Ovary (tissue), 9 donors: ENCODE data around the gene MAST4. TPM values are rescaled to one million over a fixed set of nuclear protein-coding genes. Genes with fewer than 3 reads are reported as not detected.

Experiments used
- DNase-seq, 5 donors: peaks; one replicate each; pipeline ENCODE4 v3.0.0-alpha.2; 2019 to 2020
- H3K27ac ChIP-seq, 2 donors: fragments of 200-600 bp; one replicate each; pipeline versions ENCODE4 v1.5.1 to v1.8.0; 2019 to 2022
- H3K27me3 ChIP-seq: fragments of 200-600 bp; one replicate; pipeline ENCODE4 v1.8.0; 2022
- H3K36me3 ChIP-seq: fragments of 200-600 bp; sonication (generic); one replicate; pipeline ENCODE4 v1.5.1; 2019
- H3K4me1 ChIP-seq: one replicate; pipeline ENCODE4 v1.8.1; 2013; ENCODE audit warnings: mild to moderate bottlenecking, moderate library complexity; ENCODE audit not compliant: insufficient read depth
- H3K4me3 ChIP-seq: fragments of 200-600 bp; sonication (generic); one replicate; pipeline ENCODE4 v1.5.1; 2017
- H3K9me3 ChIP-seq, 2 donors: fragments of 200-600 bp in 1 of 2; sonication (generic) in 1 of 2; one replicate each; pipeline versions ENCODE4 v1.5.1 to v1.8.1; 2013 to 2019; ENCODE audit warnings: mild to moderate bottlenecking in 1 of 2, moderate library complexity in 1 of 2
- EP300 ChIP-seq: sonication (generic); formaldehyde crosslinking; IDR thresholded peaks from one replicate; pipeline ENCODE4 v1.6.1; 2017; ENCODE audit warnings: antibody characterized with exemption
- POLR2A ChIP-seq: fragments of 450-650 bp; IDR thresholded peaks from one replicate; pipeline ENCODE4 v1.6.1; 2017; ENCODE audit warnings: antibody characterized with exemption, mild to moderate bottlenecking, moderate library complexity
- WGBS, 3 donors: extraction: QIAGEN DNeasy Blood & Tissue Kit in 1 of 3; methylation state at CpG; one replicate each; pipeline versions ENCODE4 v1.1.5 to v1.1.7; 2013 to 2017; 5-methylcytosine and 5-hydroxymethylcytosine counted together
- intact Hi-C, 4 donors: fragments of 100-400 bp; cut with DNase I; formaldehyde crosslinking; loops; one replicate each; pipeline versions ENCODE4 v1.11.0 to v1.15.1; 2022 to 2023
- polyA plus RNA-seq, 2 donors: library from polyadenylated mRNA; stranded (reverse); fragments of 200-250 nt in 1 of 2; fragments of 350-450 nt in 1 of 2; fragmentation: Illumina TruSeq in 1 of 2; extraction: RNeasy Lipid Tissue Mini Kit (QIAGEN cat#74804) in 1 of 2; gene quantifications; one replicate each; pipeline ENCODE4 v1.2.3, GENCODE V29; 2013 to 2014
- total RNA-seq, 7 donors: library from RNA; depleted of rRNA in 2 of 7; stranded (reverse); fragments of >200 nt in 2 of 7; fragmentation: NEBNext Ultra II Directional in 3 of 7; extraction: Animal tissue kit (Norgen Biotek cat#: 25700) in 3 of 7; gene quantifications; one replicate each; pipeline versions ENCODE4 v1.1.0 to v1.2.4, GENCODE V29; 2016 to 2023
- TF ChIP-seq, protein P1 (sequence below), 3 donors: fragments of 450-650 bp in 2 of 3; fragments of 200-600 bp in 1 of 3; IDR thresholded peaks; one replicate each; pipeline versions ENCODE4 v1.5.1 to v1.8.0; 2016 to 2022; ENCODE audit warnings: antibody characterized with exemption in 3 of 3, mild to moderate bottlenecking in 1 of 3
- donor health status: DM: no; HTN: no; CAD: no; lungs with moderate emphysema.
- donor health status: DM: no; HTN: no; CAD: no.
- donor health status: Bipolar disorder and iron deficiency.
- donor health status: DM: yes; HTN: yes; CAD: no.
- donor health status: DM: no; HTN: no; CAD: no.
- donor health status: DM: yes; HTN: yes; CAD: no.

Gene MAST4
- total and polyA plus RNA-seq, 9 donors, result 11.6 to 86.3 (median 57.6) TPM

DNA sequence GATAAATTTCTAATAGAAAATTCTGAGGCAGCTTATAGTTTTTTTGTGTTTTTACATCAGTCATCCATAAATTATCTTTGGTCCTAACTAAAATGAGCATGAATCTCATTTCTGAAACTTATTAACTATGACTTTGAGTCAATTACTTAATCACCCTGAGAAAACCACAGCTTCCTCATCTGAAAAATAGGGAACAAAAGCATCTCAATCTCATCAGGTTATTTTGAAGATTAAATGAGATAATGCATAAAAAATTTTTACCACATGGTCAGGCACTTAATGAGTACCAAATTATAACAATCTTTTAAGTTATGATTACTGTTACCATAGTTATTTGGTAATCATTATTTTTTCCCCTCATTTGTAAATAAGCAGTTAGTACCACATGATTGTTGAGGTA, 279.1 kb downstream of the MAST4 start:
- TF ChIP-seq, protein P1, sequence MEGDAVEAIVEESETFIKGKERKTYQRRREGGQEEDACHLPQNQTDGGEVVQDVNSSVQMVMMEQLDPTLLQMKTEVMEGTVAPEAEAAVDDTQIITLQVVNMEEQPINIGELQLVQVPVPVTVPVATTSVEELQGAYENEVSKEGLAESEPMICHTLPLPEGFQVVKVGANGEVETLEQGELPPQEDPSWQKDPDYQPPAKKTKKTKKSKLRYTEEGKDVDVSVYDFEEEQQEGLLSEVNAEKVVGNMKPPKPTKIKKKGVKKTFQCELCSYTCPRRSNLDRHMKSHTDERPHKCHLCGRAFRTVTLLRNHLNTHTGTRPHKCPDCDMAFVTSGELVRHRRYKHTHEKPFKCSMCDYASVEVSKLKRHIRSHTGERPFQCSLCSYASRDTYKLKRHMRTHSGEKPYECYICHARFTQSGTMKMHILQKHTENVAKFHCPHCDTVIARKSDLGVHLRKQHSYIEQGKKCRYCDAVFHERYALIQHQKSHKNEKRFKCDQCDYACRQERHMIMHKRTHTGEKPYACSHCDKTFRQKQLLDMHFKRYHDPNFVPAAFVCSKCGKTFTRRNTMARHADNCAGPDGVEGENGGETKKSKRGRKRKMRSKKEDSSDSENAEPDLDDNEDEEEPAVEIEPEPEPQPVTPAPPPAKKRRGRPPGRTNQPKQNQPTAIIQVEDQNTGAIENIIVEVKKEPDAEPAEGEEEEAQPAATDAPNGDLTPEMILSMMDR (IDR thresholded peaks at IDR 0.05), result no peak
- TF ChIP-seq EP300 (no peak), POLR2A (no peak)
- no peak for DNase-seq
- Histone ChIP-seq H3K9me3 (no peaks in the 10 kb centered on the region), H3K27ac (no peak overlapping the region), H3K36me3 (no peaks in the 10 kb centered on the region), H3K4me3 (no peak overlapping the region), H3K27me3 (no peaks in the 10 kb centered on the region), H3K4me1 (no peaks in the 10 kb centered on the region)
- intact Hi-C loops, result no loop called here

DNA sequence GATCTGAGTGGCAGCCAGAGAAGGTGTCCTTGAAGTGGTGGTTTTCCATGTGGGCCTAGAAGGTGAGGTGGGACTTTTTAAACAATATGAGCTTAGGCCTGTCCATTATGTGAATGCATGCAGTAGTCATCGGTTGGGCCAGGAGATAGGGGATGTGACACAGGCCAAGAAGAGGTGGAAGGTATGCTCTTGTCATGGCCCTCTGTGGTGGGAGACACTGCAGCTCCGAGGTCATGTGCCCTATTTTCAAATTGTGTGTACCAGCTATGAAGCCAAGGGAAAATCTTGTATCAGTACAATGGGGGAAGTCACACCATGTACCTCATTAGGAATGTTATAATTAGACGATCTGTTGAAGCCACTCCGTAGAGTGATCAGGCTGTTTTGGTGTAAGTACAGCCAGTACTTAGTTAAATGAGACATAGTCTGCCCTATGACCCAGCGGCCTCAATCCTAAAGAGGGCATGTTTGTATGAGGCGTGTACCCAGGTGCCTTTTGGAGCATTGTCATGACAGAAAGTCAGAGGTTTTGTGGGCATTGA, 280.1 kb downstream of the MAST4 start:
- H3K4me3 ChIP-seq, result no peak overlapping the region
- TF ChIP-seq, protein P1 (IDR thresholded peaks at IDR 0.05), result no peak
- TF ChIP-seq POLR2A (no peak), EP300 (no peak)
- no peaks in the 10 kb centered on the region for H3K27me3 ChIP-seq
- H3K36me3 ChIP-seq, result no peaks in the 10 kb centered on the region
- H3K9me3 ChIP-seq, result no peaks in the 10 kb centered on the region
- DNase-seq, result no peak
- intact Hi-C loops, result no loop called here
- WGBS, 3 donors, result 91 to 95% (median 93%) methylated on average over 6 of the region's 6 CpGs
- H3K27ac ChIP-seq, result no peak overlapping the region
- no peaks in the 10 kb centered on the region for H3K4me1 ChIP-seq

DNA sequence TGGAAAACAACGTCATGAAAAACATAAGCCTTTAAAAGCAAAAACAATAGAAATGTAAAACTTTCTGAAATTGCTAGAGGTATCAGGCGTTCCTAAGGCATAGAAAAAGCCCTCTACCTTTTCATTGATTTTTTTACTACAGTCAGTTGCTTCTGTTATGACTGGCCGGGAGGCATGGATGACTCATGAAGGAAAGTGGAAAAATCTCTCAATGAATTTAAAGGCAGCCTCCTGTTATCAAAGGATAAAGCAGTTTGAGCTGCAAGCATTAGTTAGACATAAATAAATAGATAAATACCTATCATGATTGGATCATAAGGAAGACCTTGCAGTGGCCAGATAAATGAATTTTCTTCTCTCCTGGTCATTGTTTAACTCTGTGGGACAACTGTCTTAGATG, 281.6 kb downstream of the MAST4 start:
- Histone ChIP-seq H3K36me3 (no peaks in the 10 kb centered on the region), H3K4me3 (no peak overlapping the region), H3K27me3 (no peaks in the 10 kb centered on the region), H3K9me3 (no peaks in the 10 kb centered on the region), H3K27ac (no peak overlapping the region), H3K4me1 (peaks cover 2% of the 10 kb centered on the region)
- intact Hi-C loops, result no loop called here
- 60 to 72% (median 63%) methylated on average over 3 of the region's 3 CpGs for WGBS, 3 donors
- no peak for DNase-seq
- TF ChIP-seq, protein P1 (IDR thresholded peaks at IDR 0.05), result no peak
- TF ChIP-seq EP300, result no peak
- TF ChIP-seq POLR2A, result no peak

DNA sequence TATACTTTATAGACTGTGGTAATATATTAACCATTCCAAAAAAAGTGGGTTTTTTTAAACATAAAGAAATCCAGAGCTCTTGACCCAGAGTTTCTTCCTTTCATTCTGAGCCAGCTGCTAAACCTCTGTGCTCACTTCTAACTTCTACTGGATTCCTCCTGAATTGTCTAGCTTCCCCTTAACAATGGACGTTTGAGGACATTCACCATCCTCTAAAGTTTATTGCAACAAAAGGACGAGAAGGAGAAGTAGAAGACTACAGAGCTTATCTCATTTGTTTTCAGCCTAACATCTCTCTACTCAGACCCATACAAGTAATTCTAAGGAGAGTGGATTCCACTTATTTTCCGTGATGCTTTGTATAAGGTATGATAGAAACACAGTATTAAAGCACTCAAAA, 284.2 kb downstream of the MAST4 start:
- Histone ChIP-seq H3K36me3 (no peaks in the 10 kb centered on the region), H3K4me1 (peaks cover 2% of the 10 kb centered on the region), H3K27ac (no peak overlapping the region), H3K9me3 (no peaks in the 10 kb centered on the region), H3K4me3 (no peak overlapping the region), H3K27me3 (no peaks in the 10 kb centered on the region)
- 77 to 84% (median 78%) methylated on average over 3 of the region's 3 CpGs for WGBS, 3 donors
- intact Hi-C loops, result no loop called here
- no peak for DNase-seq
- TF ChIP-seq, protein P1 (IDR thresholded peaks at IDR 0.05), result no peak
- TF ChIP-seq EP300 (no peak), POLR2A (no peak)
